Liver (tissue), 3 donors: ENCODE measurements around the gene CEP128.

Source experiments
- FOXA1 ChIP-seq: IDR thresholded peaks from 2 replicates; pipeline ENCODE4 v1.6.1; 2016; ENCODE audit warnings: antibody characterized with exemption
- TAF1 ChIP-seq: conservative IDR thresholded peaks from 2 replicates; pipeline ENCODE4 v1.6.1; 2016; ENCODE audit warnings: antibody characterized with exemption, mild to moderate bottlenecking
- YY1 ChIP-seq: IDR thresholded peaks from 2 replicates; pipeline ENCODE4 v1.6.1; 2016; ENCODE audit warnings: antibody characterized with exemption, mild to moderate bottlenecking
- TF ChIP-seq, protein P1 (sequence below): fragments of 150-350 bp; IDR thresholded peaks from 2 replicates; pipeline ENCODE4 v1.5.1; 2017; ENCODE audit warnings: improper control_type of control experiment, low read depth, low read length; ENCODE audit not compliant: missing input control
- TF ChIP-seq, protein P2 (sequence below): IDR thresholded peaks from 2 replicates; pipeline ENCODE4 v1.6.1; 2016; ENCODE audit warnings: antibody characterized with exemption
- donor health status: healthy.
- donor health status: healthy.

DNA sequence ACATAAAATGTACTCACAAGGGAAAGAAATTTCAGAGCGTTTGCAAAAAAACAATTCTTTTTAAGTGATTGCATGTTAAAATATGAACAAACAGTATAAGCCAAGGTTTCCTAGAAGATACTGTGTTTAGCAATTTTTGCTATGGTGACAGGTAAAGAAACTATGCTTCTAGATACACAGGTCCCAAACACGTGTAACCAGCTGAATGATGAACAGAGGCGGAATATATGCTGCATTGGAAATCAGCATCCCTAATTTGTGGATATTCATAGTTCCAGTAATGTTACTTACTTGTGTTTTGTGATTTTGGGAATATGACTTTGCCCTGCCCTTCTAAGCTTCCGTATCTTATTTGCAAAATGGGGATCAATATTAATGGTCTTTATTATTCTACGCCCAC is 403.9 kb downstream of the CEP128 start:
- TF ChIP-seq, protein P1, sequence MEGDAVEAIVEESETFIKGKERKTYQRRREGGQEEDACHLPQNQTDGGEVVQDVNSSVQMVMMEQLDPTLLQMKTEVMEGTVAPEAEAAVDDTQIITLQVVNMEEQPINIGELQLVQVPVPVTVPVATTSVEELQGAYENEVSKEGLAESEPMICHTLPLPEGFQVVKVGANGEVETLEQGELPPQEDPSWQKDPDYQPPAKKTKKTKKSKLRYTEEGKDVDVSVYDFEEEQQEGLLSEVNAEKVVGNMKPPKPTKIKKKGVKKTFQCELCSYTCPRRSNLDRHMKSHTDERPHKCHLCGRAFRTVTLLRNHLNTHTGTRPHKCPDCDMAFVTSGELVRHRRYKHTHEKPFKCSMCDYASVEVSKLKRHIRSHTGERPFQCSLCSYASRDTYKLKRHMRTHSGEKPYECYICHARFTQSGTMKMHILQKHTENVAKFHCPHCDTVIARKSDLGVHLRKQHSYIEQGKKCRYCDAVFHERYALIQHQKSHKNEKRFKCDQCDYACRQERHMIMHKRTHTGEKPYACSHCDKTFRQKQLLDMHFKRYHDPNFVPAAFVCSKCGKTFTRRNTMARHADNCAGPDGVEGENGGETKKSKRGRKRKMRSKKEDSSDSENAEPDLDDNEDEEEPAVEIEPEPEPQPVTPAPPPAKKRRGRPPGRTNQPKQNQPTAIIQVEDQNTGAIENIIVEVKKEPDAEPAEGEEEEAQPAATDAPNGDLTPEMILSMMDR, result no peak
- TF ChIP-seq, protein P2, sequence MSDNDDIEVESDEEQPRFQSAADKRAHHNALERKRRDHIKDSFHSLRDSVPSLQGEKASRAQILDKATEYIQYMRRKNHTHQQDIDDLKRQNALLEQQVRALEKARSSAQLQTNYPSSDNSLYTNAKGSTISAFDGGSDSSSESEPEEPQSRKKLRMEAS, result no peak
- TF ChIP-seq YY1 (no peak), FOXA1 (no peak), TAF1 (no peak)
